ENCODE results near the gene MYOM3.
"Not testable (repeated sequence)": the region's sequence is repeated elsewhere in the genome, so short reads cannot be mapped to it uniquely, and the experiment has no call there.

Gene MYOM3

GRCh38 chr1:24069817-24070216 is 42.1 kb downstream of the MYOM3 start:
- no peak for DNase-seq

GRCh38 chr1:24067978-24068377 is 44.0 kb downstream of the MYOM3 start:
- DNase-seq = no peak

GRCh38 chr1:24065304-24065703 is 46.6 kb downstream of the MYOM3 start:
- no peak for DNase-seq

- no peak for DNase-seq
These were observed 49.7 kb downstream of the MYOM3 start for GRCh38 chr1:24062221-24062620.

GRCh38 chr1:24060482-24060881 is 51.5 kb downstream of the MYOM3 start:
- no peak for DNase-seq

GRCh38 chr1:24058671-24059455 is 53.1 kb downstream of the MYOM3 start:
- DNase-seq = no peak

GRCh38 chr1:24057171-24057570 is 54.8 kb downstream of the MYOM3 start:
- DNase-seq = no peak

GRCh38 chr1:24055681-24056080 is 56.3 kb downstream of the MYOM3 start:
- DNase-seq = no peak

- no peak for DNase-seq
These were observed 59.7 kb downstream of the MYOM3 start for GRCh38 chr1:24052220-24052619.

GRCh38 chr1:24051206-24051945 is 60.6 kb downstream of the MYOM3 start:
- DNase-seq = peak; percentile 47

- no peak for DNase-seq
These were observed 62.2 kb downstream of the MYOM3 start for GRCh38 chr1:24049733-24050132.

GRCh38 chr1:24048894-24049293 is 63.0 kb downstream of the MYOM3 start:
- not testable (repeated sequence) for DNase-seq

GRCh38 chr1:24048205-24048869 is 63.6 kb downstream of the MYOM3 start:
- no peak for DNase-seq

- DNase-seq = no peak
These were observed 64.8 kb downstream of the MYOM3 start for GRCh38 chr1:24047110-24047477.

GRCh38 chr1:24045771-24046170 is 66.2 kb downstream of the MYOM3 start:
- DNase-seq = no peak

GRCh38 chr1:24044672-24045071 is 67.3 kb downstream of the MYOM3 start:
- not testable (repeated sequence) for DNase-seq

GRCh38 chr1:24043345-24044032 is 68.4 kb downstream of the MYOM3 start:
- DNase-seq = no peak

- DNase-seq = no peak
These were observed 69.6 kb downstream of the MYOM3 start for GRCh38 chr1:24042315-24042714.

GRCh38 chr1:24036088-24036487 is 75.8 kb downstream of the MYOM3 start:
- DNase-seq = no peak

GRCh38 chr1:24032981-24033380 is 79.0 kb downstream of the MYOM3 start:
- no peak for DNase-seq

- not testable (repeated sequence) for DNase-seq
These were observed 80.9 kb downstream of the MYOM3 start for GRCh38 chr1:24030976-24031516.

- DNase-seq = peak; percentile 18
These were observed 84.0 kb downstream of the MYOM3 start for GRCh38 chr1:24027838-24028468.
